Endothelial cell of umbilical vein (primary cell): Measurements from ENCODE around the gene SULF2. TPM values are rescaled to one million over a fixed set of nuclear protein-coding genes. Genes with fewer than 3 reads are reported as not detected.
A peak's percentile ranks its signal among the peaks of the same experiment; 100 is the strongest.

Experiments
- BruUV-seq: library from RNA; stranded (reverse); fragments of 400-500 nt; replicated peaks from 2 replicates; lab custom pipeline; 2021; lab: Mats Ljungman, UMichigan
- CTCF ChIA-PET: fragments of 300-600, 350-600 bp; sonication (Branson Sonifier 250); formaldehyde crosslinking; loops from one replicate; lab custom pipeline; 2021; ENCODE audit warnings: antibody characterized with exemption, inconsistent platforms; lab: Charles Lee
- POLR2A ChIA-PET: fragments of 300-600, 350-600 bp; sonication (Branson Sonifier 250); formaldehyde crosslinking; loops from one replicate; lab custom pipeline; 2021; ENCODE audit warnings: antibody characterized with exemption, inconsistent platforms; lab: Charles Lee
- DNase-seq: peaks from one replicate; pipeline ENCODE4 v3.0.0-alpha.2; 2011; ENCODE audit warnings: low read depth, low spot score
- FAIRE-seq: peaks from 2 replicates; lab custom pipeline; 2011; peaks lifted over from hg19 to GRCh38; lab: Jason Lieb, UNC
- H2AFZ ChIP-seq: 2 replicates; pipeline ENCODE4 v1.6.0; 2012; ENCODE audit warnings: low read depth, low read length, control low read depth, inconsistent platforms
- H3K27ac ChIP-seq: 2 replicates; pipeline ENCODE4 v1.5.1; 2011; ENCODE audit warnings: low read depth, mild to moderate bottlenecking, control low read depth, low read length, moderate library complexity; ENCODE audit not compliant: insufficient read depth
- H3K27me3 ChIP-seq, 2 experiments: 2 replicates each; pipeline versions ENCODE4 v1.6.0 to v1.6.1; 2011; ENCODE audit warnings: low read length in 2 of 2, mixed read lengths in 1 of 2; ENCODE audit not compliant: control insufficient read depth in 2 of 2, insufficient read depth in 2 of 2
- H3K36me3 ChIP-seq, 2 experiments: 2 replicates in 1 of 2; 3 replicates in 1 of 2; pipeline ENCODE4 v1.5.1; 2011; ENCODE audit warnings: low read length in 2 of 2, mild to moderate bottlenecking in 1 of 2, moderate library complexity in 1 of 2; ENCODE audit not compliant: control insufficient read depth in 2 of 2, insufficient read depth in 2 of 2; ENCODE audit errors: extremely low read depth in 1 of 2
- H3K4me1 ChIP-seq: 3 replicates; pipeline ENCODE4 v1.5.1; 2011; ENCODE audit warnings: mild to moderate bottlenecking, low read length; ENCODE audit not compliant: control insufficient read depth, insufficient read depth; ENCODE audit errors: extremely low read depth
- H3K4me2 ChIP-seq: 2 replicates; pipeline ENCODE4 v1.6.1; 2011; ENCODE audit warnings: low read length, control low read depth, mixed read lengths; ENCODE audit not compliant: insufficient read depth
- H3K4me3 ChIP-seq, 3 experiments: fragments of 200-600 bp in 1 of 3; sonication (generic), shearing (Covaris generic) in 1 of 3; replicated peaks in 1 of 3; 2 replicates each; pipeline ENCODE4 v1.5.1; 2011 to 2016; ENCODE audit warnings: control low read depth in 3 of 3, low read length in 3 of 3, mild to moderate bottlenecking in 2 of 3, inconsistent platforms in 1 of 3, low read depth in 1 of 3, moderate library complexity in 1 of 3; ENCODE audit not compliant: insufficient read depth in 1 of 3
- H3K79me2 ChIP-seq: 2 replicates; pipeline ENCODE4 v1.6.0; 2012; ENCODE audit warnings: low read length, inconsistent platforms; ENCODE audit not compliant: control insufficient read depth, insufficient read depth
- H3K9ac ChIP-seq: replicated peaks from 2 replicates; pipeline ENCODE3; 2011; ENCODE audit warnings: low read length, control low read depth; ENCODE audit not compliant: insufficient read depth; ENCODE audit errors: extremely low read depth
- H3K9me1 ChIP-seq: replicated peaks from 3 replicates; pipeline ENCODE4 v1.6.0; 2011; ENCODE audit warnings: mild to moderate bottlenecking, low read length; ENCODE audit not compliant: control insufficient read depth, insufficient read depth; ENCODE audit errors: extremely low read depth
- H3K9me3 ChIP-seq: replicated peaks from 2 replicates; pipeline ENCODE4 v1.5.1; 2012; ENCODE audit warnings: low read length, inconsistent platforms; ENCODE audit not compliant: control insufficient read depth, insufficient read depth
- H4K20me1 ChIP-seq: replicated peaks from 2 replicates; pipeline ENCODE3; 2011; ENCODE audit warnings: mild to moderate bottlenecking, low read length; ENCODE audit not compliant: control insufficient read depth, insufficient read depth; ENCODE audit errors: extremely low read depth
- EZH2 ChIP-seq: IDR thresholded peaks from 2 replicates; pipeline ENCODE4 v1.6.1; 2012; ENCODE audit warnings: borderline replicate concordance, low read depth, mild to moderate bottlenecking, moderate library complexity, low read length, inconsistent platforms; ENCODE audit not compliant: severe bottlenecking
- FOS ChIP-seq: IDR thresholded peaks from 2 replicates; pipeline ENCODE4 v1.6.1; 2011; ENCODE audit warnings: mild to moderate bottlenecking, low read length, moderate library complexity, borderline replicate concordance; ENCODE audit not compliant: insufficient read depth
- GATA2 ChIP-seq: IDR thresholded peaks from 2 replicates; pipeline ENCODE4 v1.7.0; 2011; ENCODE audit warnings: low read depth, mild to moderate bottlenecking, moderate library complexity, mixed read lengths, low read length; ENCODE audit not compliant: insufficient read length, insufficient read depth
- JUN ChIP-seq: IDR thresholded peaks from 2 replicates; pipeline ENCODE4 v1.6.1; 2011; ENCODE audit warnings: borderline replicate concordance, low read depth; ENCODE audit not compliant: insufficient read length, insufficient read depth
- MAX ChIP-seq: IDR thresholded peaks from 2 replicates; pipeline ENCODE4 v1.6.1; 2011; ENCODE audit not compliant: insufficient read depth, insufficient read length
- MYC ChIP-seq: IDR thresholded peaks from one replicate; pipeline ENCODE4 v1.6.1; 2011; ENCODE audit warnings: mild to moderate bottlenecking, low read depth, low read length
- POLR2A ChIP-seq: IDR thresholded peaks from 2 replicates; pipeline ENCODE4 v1.6.1; 2012; ENCODE audit warnings: low read depth, mild to moderate bottlenecking, control low read depth, low read length
- POLR2AphosphoS5 ChIP-seq: IDR thresholded peaks from 2 replicates; pipeline ENCODE4 v1.6.1; 2012; ENCODE audit warnings: low read depth, mild to moderate bottlenecking, control low read depth, low read length, moderate library complexity; ENCODE audit not compliant: insufficient read depth
- dilution Hi-C: fragments of 300-500 bp; cut with MboI; formaldehyde crosslinking; loops from one replicate; pipeline ENCODE4 v1.15.0; 2019; ENCODE audit warnings: low sequenced_read_pairs; ENCODE audit not compliant: extremely low pct_ligation_motif_present
- intact Hi-C: fragments of 100-400 bp; cut with micrococcal nuclease; formaldehyde crosslinking; loops from one replicate; pipeline ENCODE4 v1.10.0; 2022
- polyA plus RNA-seq, 4 experiments: library from polyadenylated mRNA; depleted of rRNA in 3 of 4; stranded (reverse) in 3 of 4; unstranded in 1 of 4; fragments of >200 nt; gene quantifications; 2 replicates each; pipeline versions ENCODE4 v1.2.1 to v1.2.3, GENCODE V29; 2011 to 2012; ENCODE audit warnings: missing spikeins in 1 of 4
- total RNA-seq: library from RNA; stranded (reverse); gene quantifications from 2 replicates; pipeline ENCODE4 v1.2.3, GENCODE V29; 2021
- TF ChIP-seq, protein P1 (sequence below), 2 donors: IDR thresholded peaks; 1 replicate in 1 of 2; 2 replicates in 1 of 2; pipeline ENCODE4 v1.5.1; 2011; ENCODE audit warnings: low read length in 2 of 2, mild to moderate bottlenecking in 2 of 2, moderate library complexity in 2 of 2, control low read depth in 1 of 2, inconsistent platforms in 1 of 2, low read depth in 1 of 2; ENCODE audit not compliant: insufficient read depth in 1 of 2; ENCODE audit errors: extremely low read depth in 1 of 2

The SULF2 gene
- total and polyA plus RNA-seq, 2 donors (not counting 3 experiments of a cell fraction or from before 2014, with no cell fraction given) = 58.5 to 160 TPM

DNA sequence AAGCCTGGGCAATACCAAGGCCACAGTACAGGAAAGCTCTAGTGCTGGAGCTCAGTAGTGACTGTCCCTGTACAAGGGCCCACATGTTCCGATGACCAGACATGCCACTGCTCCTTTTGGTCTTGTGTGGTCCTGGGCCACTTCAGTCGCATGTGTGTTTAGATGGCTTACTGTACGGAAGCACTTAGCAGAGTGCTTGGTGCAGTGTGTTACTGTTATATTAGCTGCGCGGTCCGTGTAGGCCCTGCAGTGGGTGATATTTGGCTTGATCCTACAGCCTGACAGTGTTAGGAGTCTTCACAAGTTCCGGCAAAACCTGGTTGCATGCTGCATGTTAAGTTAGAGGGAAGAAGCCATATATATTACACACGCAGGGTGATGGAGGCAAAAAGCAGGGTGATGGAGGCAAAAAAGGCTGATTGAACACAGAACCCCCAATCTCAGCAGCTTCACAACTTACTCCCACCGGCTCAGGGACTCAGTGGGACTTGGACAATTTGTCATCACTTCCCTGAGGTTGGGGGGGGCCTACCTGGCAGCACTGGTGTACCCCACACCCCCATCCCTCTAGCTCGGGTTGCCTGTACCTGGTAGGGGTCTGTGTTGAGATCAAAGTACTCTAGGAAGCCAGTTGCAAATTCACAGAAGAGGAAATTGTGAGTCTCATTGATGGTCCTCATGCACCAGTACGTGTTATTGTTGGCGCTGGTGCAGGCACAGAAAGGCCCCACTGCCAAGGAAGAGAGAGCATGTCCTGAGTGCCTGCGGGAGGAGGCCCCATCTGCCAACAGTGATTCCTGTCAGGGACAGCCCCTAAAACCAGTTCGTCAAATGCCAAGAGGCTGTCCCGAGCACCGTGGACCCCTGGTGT is 122.6 kb downstream of the SULF2 start:
- DNase-seq (peak; percentile 31), FAIRE-seq (no peak)
- no peak for TF ChIP-seq MAX
- no peak for TF ChIP-seq EZH2
- no peak for TF ChIP-seq POLR2A
- no peak for TF ChIP-seq POLR2AphosphoS5
- TF ChIP-seq JUN = no peak
- TF ChIP-seq, protein P1, sequence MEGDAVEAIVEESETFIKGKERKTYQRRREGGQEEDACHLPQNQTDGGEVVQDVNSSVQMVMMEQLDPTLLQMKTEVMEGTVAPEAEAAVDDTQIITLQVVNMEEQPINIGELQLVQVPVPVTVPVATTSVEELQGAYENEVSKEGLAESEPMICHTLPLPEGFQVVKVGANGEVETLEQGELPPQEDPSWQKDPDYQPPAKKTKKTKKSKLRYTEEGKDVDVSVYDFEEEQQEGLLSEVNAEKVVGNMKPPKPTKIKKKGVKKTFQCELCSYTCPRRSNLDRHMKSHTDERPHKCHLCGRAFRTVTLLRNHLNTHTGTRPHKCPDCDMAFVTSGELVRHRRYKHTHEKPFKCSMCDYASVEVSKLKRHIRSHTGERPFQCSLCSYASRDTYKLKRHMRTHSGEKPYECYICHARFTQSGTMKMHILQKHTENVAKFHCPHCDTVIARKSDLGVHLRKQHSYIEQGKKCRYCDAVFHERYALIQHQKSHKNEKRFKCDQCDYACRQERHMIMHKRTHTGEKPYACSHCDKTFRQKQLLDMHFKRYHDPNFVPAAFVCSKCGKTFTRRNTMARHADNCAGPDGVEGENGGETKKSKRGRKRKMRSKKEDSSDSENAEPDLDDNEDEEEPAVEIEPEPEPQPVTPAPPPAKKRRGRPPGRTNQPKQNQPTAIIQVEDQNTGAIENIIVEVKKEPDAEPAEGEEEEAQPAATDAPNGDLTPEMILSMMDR (IDR thresholded peaks at IDR 0.05; ENCODE audit: extremely low read depth in 1 of 2, insufficient read depth in 1 of 2, low read depth in 1 of 2, low read length in 2 of 2) = no peak
- no peak for TF ChIP-seq FOS
- TF ChIP-seq MYC = no peak
- no peak for TF ChIP-seq GATA2

More for the DNA sequence above, 122.6 kb downstream of the SULF2 start:
- Histone ChIP-seq H3K9me3 (no peaks in the 10 kb centered on the region), H3K9ac (no peak overlapping the region), H4K20me1 (no peaks in the 10 kb centered on the region), H3K27ac (no peak overlapping the region), H3K4me2 (no peak overlapping the region), H3K79me2 (no peaks in the 10 kb centered on the region), H3K9me1 (no peaks in the 10 kb centered on the region), H3K27me3 (no peaks in the 10 kb centered on the region), H3K36me3 (peaks cover 0 to 3% of the 10 kb centered on the region in 2 experiments), H3K4me3 (no peak overlapping the region), H3K4me1 (peaks cover 7% of the 10 kb centered on the region), H2AFZ (no peak overlapping the region)
- BruUV-seq = no TSS peak
- POLR2A ChIA-PET = no interaction called here
- intact Hi-C loops = loop anchor here (1.0 to 2.0 kb wide), 3 partner anchors 466 to 959 kb away; no protein-coding TSS in a partner anchor
- CTCF ChIA-PET = interaction anchor here (0.7 to 9.7 kb wide), 8 partner anchors 15 to 961 kb away, joined by 3 to 158 read pairs (median 4); no protein-coding TSS in a partner anchor
- dilution Hi-C loops = no loop called here
